GM21786 (cell line): ENCODE results near the gene ACOT7.

Experiments
- ATAC-seq: cut with Tn5 transposase; IDR thresholded peaks from one replicate; pipeline ENCODE4 v1.9.1; 2021; ENCODE audit not compliant: unreplicated experiment

ACOT7 gene

DNA sequence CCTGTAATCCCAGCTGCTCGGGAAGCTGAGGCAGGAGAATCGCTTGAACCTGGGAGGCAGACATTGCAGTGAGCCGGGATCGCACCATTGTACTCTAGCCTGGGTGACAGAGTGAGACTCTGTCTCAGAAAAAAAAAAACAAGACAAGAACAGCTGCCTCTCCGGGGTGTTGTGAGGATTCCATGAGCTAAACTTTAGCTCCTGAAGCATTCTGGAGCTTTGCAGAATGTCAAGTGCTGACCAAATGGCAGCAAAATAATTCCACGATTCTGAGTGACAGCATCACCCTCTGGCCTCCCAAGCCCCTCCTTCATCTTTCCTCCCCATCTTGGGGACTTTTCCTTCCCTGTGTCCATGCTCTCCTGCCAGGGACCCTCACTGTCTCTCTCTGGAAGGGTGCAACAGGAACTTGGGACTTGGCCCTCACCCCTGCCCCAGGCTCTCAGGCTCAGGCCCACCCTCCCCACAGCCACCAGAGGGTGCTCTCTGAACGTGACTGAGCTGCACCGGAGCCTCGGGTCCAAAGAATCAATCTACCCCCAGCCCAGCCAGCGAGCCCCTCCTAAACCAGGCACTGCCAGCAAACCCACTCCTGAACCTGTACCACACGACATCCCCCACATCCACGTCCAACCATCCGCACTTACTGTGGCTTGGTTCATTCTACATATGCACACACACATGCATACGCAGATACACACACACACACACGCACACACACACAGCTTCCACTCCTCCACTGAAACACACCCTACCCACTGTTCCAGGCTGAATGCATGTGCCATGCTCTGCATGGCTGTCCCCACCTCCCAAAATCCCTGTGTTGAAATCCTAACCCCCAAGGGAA is 45.7 kb downstream of the ACOT7 start:
- ATAC-seq: no peak

DNA sequence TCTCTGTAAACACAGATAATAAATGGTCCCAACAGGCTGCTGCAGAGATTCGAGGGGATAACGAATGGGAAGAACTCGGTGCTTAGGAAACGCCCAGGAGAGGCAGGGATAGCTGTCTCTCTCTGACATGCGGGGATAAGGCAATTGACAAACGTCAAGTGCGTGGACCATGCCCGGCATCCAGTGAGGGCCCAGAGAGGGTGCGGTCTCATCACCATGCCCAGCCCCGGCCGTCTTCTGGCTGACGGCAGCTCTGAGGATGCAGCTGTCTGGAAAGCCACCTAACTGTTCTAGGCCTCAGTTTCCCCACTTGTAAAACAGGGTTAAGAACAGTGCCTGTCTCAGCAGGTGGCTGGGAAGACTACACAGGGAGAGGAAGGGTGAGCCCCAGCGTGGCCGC is 48.1 kb downstream of the ACOT7 start:
- ATAC-seq: no peak

DNA sequence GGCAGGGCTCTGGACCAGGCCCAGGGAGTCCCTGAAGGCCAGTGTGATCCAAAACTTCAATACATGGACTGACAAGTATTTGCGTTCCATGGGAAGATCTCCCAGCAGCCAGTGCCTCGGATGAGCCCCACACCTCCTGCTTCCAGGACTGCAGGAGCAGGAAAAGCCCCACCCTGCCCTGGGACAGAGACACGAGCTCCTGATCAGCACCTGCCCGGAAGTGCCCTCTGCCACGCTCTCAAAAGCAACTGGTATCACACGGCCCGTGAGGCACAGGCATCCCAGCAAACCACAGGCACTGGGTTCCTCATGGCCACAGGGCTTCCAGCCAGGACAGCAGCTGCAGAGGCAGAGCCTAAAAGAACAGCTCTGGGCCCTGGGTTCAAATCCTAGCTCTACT is 48.6 kb downstream of the ACOT7 start:
- ATAC-seq: no peak

DNA sequence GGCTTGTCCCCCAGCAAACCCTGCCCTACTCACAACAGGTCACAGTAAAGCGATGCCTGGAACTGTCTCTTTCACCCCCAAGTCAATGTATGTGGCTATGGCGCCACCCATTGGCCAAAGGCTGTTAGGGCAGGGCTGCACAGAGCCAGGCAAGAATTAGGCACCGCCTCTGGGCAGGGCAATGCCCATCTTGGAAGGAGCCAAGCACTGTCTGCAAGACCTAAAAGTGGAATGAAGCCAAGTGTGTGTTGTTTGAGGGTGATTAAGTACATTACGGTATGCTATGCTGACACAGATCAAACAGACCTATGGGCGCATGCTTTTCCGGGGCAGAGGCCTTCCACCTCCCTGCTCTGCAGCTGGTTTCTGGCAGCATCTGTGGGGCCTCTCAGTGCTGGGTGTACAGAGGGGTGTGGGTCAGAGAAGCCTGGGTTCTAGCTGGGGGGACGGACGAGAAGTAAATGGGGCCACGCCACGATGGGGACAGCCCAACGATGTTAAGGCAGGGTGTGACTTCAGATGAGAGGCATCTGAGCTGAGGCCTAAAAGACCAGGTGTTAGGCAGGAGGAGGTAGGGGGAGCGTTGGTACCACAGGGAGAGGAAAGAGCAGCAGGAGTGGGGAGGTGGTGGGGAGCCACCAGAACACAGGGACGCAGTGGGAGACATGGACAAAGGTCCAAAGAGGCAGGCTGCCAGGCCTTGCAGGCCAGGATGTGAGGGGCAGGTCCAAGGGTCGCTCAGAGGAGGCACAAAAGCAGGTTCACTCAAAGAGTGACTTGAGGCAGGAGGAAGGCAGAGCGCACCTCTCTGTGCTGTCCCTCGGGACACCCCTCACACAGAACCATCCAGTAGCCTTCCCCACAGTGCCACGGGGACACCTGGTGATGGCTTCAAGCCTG is 49.8 kb downstream of the ACOT7 start:
- ATAC-seq: no peak

DNA sequence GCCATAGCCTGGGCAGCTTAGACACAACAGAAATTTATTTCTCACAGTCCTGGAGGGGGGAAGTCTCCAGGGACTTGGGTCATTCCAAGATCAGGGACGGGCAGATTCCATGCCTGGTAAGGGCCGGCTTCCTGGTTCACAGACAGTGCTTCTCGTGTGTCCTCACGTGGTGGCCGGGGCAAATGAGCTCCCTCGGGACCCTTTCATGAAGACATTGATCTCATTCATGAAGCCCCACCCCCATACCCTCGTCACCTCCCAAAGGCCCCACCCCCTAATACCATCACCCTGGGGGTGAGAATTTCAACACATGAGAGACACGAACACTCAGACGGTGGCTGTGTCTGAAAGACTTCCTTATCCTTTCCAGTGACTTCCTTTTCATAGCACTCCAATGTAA is 51.5 kb downstream of the ACOT7 start:
- no peak for ATAC-seq

DNA sequence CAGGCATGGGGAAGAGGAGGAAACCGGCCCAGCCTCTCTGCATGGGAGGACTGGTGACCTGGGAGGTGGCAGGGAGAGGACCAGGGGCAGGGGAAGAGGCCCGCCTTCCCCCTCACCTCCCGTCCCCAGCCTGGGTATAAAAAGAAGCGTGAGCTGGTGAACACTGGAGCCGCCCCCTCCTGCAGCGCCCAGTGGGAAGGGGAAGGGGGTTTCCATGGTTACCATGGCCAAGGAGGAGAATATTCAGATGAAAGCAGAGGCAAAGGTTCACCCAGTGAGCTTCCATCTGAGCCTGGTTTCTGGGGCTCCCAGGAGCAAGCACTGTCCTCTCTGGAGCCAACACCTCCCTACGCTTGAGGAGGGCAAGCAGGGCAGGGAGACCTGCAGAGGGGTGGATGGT is 54.9 kb downstream of the ACOT7 start:
- ATAC-seq: no peak

DNA sequence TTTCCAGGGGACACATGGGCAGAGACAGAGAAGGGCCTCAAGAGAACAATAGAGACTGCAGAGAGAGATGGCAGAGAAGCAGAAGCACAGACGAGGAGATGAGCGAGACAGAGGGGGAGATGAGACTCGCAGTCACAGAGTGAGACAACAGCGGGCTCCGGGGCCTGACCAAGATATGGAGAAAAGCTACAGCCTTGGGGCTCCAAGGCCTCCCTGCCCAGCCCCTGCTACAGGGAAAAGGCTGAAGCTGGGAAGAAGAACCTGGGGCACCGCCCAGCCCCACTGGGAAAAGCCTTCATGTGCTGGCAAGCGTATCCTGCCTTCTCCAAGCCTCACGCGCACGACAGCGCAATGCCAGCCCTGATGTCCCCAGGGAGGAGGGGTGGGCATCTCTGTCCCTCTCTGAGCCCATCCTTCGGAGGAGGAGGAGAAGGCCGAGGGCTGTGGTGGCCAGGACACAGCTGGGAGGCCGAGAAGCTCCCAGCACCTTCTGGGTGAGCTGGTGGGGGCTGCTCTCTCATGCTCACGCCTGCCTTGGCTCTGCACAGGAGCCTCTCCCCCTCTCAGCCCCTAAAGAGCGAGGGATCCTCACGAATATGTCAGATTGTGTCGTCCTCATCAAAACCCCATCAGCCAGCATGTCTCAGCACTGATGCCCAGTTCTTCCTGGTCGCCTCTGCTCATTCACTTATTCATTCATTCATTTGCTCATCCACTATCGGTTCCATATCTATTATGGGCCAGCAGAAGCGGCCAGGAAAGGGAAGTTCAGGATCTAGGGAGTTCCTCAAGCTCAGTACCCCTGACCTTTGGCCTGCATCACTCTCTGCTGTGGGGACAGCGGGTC is 56.6 kb downstream of the ACOT7 start:
- no peak for ATAC-seq

DNA sequence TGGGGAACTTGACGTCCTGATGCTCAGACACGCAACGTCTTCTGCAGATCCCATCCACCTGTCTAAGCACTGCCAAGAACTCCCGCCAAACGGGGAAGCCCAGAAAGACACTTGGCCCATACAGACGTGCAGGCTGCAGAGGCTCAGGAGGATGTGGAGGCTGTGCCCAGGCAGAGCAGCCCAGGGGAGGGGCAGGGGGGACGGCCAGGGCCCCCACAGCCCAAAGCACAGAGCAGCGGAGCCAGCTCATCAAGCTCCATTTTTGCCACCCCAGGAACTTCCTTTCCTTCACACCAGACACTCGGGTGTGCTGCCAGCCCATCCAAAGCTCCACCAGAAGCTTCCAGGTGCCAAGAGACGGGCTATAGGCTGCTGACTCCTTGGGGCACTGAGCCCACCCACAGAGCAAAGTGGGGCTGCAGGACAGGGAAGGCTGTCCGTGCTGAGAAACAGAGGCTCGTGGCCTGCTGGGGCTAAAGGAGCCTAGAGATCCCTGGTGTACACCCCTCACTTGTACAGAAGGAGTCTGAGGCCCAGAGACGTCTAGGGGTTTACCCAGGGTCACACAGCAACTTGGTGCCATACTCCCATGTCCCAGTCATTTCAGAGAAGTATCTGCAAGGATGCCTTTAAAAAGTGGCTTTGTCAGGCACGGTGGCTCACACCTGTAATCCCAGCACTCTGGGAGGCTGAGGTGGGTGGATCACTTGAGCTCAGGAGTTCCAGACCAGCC is 59.1 kb downstream of the ACOT7 start:
- no peak for ATAC-seq

DNA sequence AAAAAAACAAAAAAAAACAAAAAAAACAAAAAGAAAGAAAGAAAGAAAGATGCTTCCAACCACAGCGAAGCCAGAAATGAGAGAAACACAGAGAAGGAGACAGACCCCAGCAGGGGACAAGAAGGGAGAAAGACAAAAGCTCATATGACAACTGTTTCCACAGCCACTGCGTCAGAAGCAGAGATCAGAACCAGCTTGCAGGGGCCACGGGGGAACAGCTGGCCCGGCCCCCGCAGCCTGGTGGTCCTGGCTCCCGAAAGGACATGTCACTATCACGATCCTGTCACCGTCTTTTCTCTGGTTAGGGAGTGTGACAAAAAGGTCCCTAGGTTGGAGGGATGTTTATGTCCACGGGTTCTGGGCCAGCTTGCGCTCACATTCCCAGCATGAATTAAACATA is 60.7 kb downstream of the ACOT7 start:
- no peak for ATAC-seq

DNA sequence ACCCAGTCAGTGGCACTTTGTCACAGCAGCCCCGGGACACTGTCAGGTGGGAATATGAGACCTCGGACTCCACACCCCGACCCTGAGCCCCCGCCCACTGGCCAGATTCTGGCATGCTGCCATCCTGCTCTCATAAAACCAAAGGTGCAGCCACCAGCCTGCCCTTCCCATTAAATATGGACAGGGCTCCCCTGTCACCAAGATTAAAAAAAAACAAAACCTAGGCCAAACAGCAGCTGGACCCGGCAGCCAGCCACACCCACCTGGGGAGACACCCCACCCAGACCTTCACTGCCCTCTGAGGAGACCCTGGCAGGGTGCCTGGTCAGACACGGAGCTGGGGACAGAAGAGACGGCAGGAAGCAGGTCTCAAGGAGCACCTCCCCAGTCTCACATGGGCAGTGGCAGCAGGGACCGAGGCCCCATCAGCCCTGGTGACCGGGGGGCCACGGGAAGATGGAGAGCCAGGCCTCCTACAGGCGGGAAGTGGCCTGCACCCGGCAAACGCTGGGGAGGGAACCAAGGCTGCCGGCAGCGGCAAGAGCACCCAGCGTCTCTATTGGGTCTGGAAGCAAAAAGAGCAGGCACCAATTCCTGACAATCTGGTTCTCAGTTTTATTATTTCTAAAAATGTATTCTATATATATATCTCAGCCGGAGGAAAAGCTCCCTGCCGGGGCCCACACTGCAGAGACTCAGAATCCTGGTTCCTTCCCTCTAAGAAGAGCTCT is 61.9 kb downstream of the ACOT7 start:
- ATAC-seq: no peak

DNA sequence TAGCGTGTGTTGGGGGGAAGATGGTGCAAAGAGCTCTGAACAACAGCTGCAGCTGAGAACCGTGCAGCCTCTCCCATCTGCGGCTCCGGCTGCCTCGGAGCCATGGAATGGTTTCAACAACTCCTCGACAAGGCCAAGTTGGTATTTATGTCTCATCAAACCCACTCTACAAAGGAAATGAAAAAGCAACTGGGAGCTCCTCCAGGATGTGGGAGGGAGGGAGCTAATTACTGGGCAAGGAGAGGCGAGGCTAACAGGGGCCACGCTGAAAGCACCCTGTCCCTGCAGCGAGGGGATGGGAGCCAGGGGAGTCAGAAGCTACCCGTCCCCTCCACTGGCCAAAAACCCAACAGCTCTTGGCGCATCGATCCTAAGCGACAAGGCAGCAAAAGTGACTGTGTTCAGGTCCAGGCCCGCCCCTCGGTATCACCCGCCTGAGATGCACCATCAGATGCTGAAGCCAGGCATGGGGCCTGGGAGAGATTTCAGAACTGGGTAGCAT is 63.1 kb downstream of the ACOT7 start:
- no peak for ATAC-seq

DNA sequence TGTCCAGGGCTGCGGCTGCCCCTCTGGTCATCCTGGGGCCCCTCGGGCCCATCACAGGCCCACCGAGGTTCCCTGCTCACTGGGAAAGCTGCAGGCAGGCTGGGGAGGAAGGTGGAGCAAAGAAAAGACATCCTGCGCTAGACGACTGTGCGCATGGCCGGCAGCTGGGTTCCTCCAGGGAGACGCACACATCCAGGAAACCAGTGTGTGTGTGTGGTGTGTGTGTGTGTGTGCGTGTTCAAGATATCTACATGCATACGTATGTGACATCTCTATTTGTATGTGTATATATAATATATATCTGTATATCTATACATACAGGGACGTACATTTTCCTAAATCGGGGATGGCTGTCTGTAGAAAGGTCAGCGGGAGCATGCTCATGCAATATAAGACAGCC is 63.7 kb downstream of the ACOT7 start:
- ATAC-seq: no peak

DNA sequence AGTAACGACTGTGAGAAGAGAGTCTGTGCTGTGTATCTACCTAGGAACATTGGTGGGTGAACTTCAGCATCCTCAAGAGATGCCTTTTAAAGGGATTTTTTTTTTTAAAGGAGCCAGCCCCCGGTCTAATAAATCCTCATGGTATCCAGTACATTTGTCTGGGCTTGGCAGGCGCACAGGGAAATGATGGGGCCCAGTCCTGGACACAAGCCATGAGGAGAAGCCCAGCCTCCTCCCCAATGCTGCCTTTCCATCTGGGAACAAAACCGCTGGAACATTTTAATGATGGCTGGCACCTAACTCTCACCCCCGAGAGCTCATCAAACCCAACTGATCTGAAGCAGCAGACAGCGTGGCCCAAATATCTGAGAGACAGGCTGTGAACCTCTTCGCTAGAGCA is 64.2 kb downstream of the ACOT7 start:
- no peak for ATAC-seq

DNA sequence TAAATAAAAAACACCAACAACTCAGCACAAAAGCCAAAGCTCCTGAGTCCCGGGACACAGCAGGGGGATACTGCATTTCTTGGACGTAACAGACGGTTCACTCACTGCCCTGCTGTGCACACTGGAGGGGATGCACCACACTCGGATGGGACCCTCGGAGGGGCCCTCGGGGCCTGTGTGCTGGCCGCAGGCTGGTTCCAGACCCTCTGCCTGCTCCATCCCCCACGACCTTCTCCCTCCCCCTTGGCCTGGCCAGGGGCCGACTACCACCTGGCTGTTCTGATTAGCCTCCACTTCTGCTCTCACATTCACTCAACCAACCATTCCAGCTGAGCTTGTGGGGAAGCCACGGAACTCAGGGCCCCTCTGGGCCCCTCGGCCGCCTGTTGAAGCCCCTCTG is 64.9 kb downstream of the ACOT7 start:
- no peak for ATAC-seq

DNA sequence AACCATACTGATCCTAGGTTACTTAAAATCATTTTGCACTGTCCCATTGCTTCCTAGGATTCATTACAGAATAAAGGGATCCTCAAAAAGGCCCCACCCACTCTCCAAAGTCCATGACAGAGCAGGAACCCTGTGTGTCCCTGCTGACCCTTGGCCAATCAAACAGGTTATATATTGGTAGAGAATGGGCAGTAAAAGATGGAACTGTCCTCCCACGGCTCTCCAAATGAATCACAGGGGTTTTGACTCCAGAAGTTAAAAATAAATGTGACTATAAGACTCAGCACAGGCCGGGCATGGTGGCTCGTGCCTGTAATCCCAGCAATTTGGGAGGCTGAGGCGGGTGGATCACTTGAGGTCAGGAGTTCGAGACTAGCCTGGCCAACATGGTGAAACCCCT is 65.5 kb downstream of the ACOT7 start:
- no peak for ATAC-seq

DNA sequence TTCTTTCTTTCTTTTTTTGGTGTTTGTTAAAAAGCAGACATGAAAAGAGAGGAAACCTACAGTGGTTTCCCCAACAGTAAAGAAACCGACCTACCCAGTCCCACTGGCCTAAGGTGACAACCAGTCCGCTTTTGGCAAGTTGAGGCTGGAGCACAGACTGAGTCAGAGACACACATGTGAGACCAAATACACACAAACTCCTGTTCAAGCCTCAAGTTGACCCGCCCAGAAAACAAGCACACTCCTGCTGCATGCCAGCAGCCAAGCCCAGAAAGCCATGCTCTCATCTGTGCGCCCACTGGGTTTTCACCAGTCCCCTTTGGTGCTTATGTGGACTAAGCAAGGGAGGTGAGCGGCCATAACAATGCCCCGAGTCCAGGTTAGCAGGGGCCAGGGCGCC is 68.1 kb downstream of the ACOT7 start:
- no peak for ATAC-seq

DNA sequence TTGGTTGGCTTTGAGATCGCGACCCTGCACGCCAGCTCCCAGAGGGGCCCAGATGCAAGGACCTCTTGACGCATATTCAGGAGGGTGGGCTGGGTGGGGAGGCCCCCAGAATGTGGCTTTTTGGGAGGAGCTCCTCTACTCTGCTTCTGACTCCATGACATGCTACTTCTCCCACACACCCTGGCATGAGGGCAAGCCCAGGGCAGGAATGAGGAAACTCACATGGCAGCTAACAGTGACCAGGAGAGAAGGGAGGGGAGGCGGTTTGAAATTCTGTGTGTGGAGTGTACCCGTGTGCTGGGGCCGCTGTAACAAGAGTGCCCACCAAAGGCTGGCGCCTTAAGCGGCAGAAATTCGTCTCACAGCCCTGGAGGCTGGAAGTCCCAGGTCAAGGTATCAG is 71.4 kb downstream of the ACOT7 start:
- no peak for ATAC-seq

DNA sequence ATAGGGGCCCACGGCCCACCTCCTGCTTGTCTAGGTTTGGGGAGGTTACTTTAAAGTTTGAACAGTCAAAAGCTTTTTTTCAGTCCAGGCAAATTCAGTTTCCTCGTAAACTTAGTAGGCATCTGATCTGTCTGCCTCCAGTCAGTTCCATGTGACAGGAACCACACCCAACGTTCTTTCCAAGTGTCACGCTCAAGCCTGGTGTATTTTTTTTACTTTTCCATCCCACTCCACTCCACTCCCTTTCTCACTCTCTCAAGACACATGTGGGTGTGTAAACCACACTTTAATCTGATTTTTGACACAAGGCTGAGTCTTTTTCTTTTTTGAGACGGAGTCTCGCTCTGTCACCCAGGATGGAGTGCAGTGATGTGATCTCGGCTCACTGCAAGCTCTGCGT is 72.4 kb downstream of the ACOT7 start:
- ATAC-seq: no peak

DNA sequence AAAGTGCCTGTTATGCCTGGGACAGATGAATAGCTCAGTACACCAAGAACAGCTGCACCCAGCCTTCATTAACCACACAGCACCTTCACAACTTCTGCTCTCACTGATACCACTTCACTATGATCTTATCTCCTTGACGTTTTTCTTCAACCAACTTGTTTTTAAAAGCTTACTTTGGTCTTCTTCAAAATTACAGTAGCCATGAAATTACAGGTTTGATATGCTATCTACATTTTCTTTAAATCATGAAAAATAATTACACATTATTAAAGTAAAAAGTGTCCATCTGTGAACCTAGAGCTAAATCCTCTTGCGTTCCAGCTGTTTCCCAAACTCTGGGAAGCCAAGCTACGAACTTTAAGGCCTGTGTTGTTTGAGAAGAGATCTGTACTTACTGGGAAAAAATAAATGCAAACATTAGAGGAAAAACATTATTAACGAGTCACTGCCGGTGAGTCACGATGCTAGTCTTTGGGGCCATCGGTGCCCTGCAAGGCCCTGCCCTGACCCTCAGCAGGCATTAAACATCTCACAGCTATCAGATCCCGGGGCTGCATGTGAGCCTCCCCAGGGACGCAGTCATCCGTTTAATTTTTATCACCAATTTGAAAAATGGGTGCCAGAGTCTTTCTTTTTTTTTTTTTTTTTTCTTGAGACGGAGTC is 76.3 kb downstream of the ACOT7 start:
- ATAC-seq: no peak
